Measurements from ENCODE around the gene HEATR5A.

HEATR5A gene

DNA sequence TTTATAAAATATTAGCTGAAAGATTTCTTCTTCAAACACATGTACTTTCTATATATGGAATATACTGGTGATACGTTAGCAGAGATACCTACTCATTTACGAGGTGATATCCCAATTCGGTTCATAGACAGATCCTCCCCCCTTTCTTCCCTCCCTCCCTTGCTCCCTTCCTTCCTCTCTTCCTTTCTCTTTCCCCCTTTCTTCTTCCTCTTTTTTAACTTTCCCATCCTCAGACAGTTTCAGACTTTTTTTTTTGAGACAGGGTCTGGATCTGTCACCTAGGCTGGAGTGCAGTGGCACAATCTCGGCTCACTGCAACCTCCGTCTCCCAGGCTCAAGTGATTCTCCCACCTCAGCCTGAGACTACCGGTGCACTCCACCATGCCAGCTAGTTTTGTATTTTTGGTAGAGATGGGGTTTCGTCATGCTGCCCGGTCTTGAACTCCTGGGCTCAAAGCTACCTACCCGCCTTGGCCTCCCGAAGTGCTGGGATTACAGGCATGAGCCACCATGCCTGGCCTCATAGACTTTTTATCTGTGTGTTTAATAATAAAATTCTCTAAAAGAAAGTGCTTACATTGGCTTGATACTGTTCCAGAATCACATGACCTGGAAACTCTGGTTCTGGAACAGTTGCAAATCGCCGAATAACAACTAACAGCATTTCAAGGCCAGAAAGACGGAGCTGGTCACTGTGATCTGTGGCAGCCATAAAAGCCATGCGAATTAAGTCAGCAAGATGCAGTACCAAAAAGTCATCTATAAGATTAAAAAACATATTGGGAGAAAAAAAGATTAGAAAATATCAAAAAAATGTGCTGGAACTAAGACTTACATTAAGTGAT, 99.2 kb downstream of the HEATR5A start:
- no peak overlapping the region for H2AK5ac ChIP-seq (ENCODE audit: low read depth, low read length)
- H3K4me1 ChIP-seq (ENCODE audit: control insufficient read depth in 2 of 2, insufficient read depth in 1 of 2, low read depth in 1 of 2, low read length in 2 of 2): no peaks in the 10 kb centered on the region
- no peak overlapping the region for H3K9ac ChIP-seq (ENCODE audit: low read depth, low read length, poor library complexity)
- H3K4me2 ChIP-seq (ENCODE audit: insufficient read depth, low read length, poor library complexity, severe bottlenecking): no peak overlapping the region
- H3K27me3 ChIP-seq (ENCODE audit: control insufficient read depth in 3 of 3, insufficient read depth in 3 of 3, low read depth in 1 of 3, low read length in 3 of 3): no peaks in the 10 kb centered on the region
- H3K14ac ChIP-seq (ENCODE audit: low read length): no peak overlapping the region
- H3K18ac ChIP-seq (ENCODE audit: low read length): no peak overlapping the region
- H3K9me3 ChIP-seq (replicated peaks in 1 of 2; ENCODE audit: control insufficient read depth in 2 of 2, insufficient read depth in 1 of 2, low read depth in 1 of 2, low read length in 2 of 2): no peaks in the 10 kb centered on the region
- H2BK15ac ChIP-seq (ENCODE audit: low read length): no peak overlapping the region
- no peak for DNase-seq (ENCODE audit: low spot score)
- H3K79me1 ChIP-seq (ENCODE audit: low read depth, low read length): no peaks in the 10 kb centered on the region
- H3K23ac ChIP-seq (ENCODE audit: low read depth, low read length, poor library complexity): no peak overlapping the region
- H4K8ac ChIP-seq (ENCODE audit: low read depth, low read length): no peak overlapping the region
- no CpG with 5 or more reads among the region's 14 CpGs for WGBS, 2 donors (ENCODE audit: extremely low coverage in 2 of 2, insufficient read length in 2 of 2, insufficient replicate concordance in 1 of 2)
- H2BK5ac ChIP-seq (ENCODE audit: low read length): no peak overlapping the region
- H3K4ac ChIP-seq (ENCODE audit: low read length): no peak overlapping the region
- no peak overlapping the region for H3K27ac ChIP-seq (replicated peaks; ENCODE audit: low read length)
- no peak overlapping the region for H3K4me3 ChIP-seq (ENCODE audit: low read length in 2 of 2)
- H4K91ac ChIP-seq (ENCODE audit: low read depth, low read length, poor library complexity): no peak overlapping the region
- no peak overlapping the region for H2BK120ac ChIP-seq (ENCODE audit: low read depth, low read length)
- H2AFZ ChIP-seq (ENCODE audit: low read length): no peak overlapping the region
- H3K36me3 ChIP-seq (replicated peaks in 1 of 2; ENCODE audit: control insufficient read depth in 2 of 2, insufficient read depth in 2 of 2, low read length in 2 of 2): peaks cover 0 to 4% of the 10 kb centered on the region in 2 donors
- no peak overlapping the region for H2BK12ac ChIP-seq (ENCODE audit: low read length)

DNA sequence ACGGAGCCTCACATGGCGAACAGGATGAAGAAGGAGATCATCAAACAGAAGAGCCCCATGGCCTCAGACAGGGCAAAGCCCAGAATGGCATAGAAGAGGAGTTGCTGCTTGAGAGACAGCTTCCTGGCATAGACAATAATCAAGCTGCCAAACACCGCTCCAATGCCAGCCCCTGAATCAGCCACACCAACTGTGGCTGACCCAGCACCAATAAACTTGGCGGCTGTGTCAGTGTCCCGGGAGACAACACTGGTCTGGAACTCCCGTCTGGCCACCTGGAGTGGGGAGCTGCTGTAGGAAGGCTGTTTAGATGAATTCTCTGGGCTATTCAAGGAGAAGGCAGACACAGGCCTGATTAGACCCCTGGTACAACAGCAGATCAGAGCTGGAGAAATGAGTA, 100.1 kb downstream of the HEATR5A start:
- no CpG with 5 or more reads among the region's 6 CpGs for WGBS, 2 donors (ENCODE audit: extremely low coverage in 2 of 2, insufficient read length in 2 of 2, insufficient replicate concordance in 1 of 2)
- H3K9ac ChIP-seq (ENCODE audit: low read depth, low read length, poor library complexity): no peak overlapping the region
- H3K27me3 ChIP-seq (ENCODE audit: control insufficient read depth in 3 of 3, insufficient read depth in 3 of 3, low read depth in 1 of 3, low read length in 3 of 3): no peaks in the 10 kb centered on the region
- H4K91ac ChIP-seq (ENCODE audit: low read depth, low read length, poor library complexity): no peak overlapping the region
- no peak overlapping the region for H4K8ac ChIP-seq (ENCODE audit: low read depth, low read length)
- H3K9me3 ChIP-seq (replicated peaks in 1 of 2; ENCODE audit: control insufficient read depth in 2 of 2, insufficient read depth in 1 of 2, low read depth in 1 of 2, low read length in 2 of 2): no peaks in the 10 kb centered on the region
- H3K4ac ChIP-seq (ENCODE audit: low read length): no peak overlapping the region
- H3K23ac ChIP-seq (ENCODE audit: low read depth, low read length, poor library complexity): no peak overlapping the region
- H3K18ac ChIP-seq (ENCODE audit: low read length): no peak overlapping the region
- peak overlapping the region in 1 of 2 donors; percentile 28 for H3K4me3 ChIP-seq (ENCODE audit: low read length in 2 of 2)
- no peak overlapping the region for H3K14ac ChIP-seq (ENCODE audit: low read length)
- H2BK5ac ChIP-seq (ENCODE audit: low read length): no peak overlapping the region
- no peak overlapping the region for H2AFZ ChIP-seq (ENCODE audit: low read length)
- H2BK15ac ChIP-seq (ENCODE audit: low read length): no peak overlapping the region
- no peak overlapping the region for H2AK5ac ChIP-seq (ENCODE audit: low read depth, low read length)
- H3K4me1 ChIP-seq (ENCODE audit: control insufficient read depth in 2 of 2, insufficient read depth in 1 of 2, low read depth in 1 of 2, low read length in 2 of 2): no peaks in the 10 kb centered on the region
- H2BK12ac ChIP-seq (ENCODE audit: low read length): no peak overlapping the region
- no peak overlapping the region for H3K4me2 ChIP-seq (ENCODE audit: insufficient read depth, low read length, poor library complexity, severe bottlenecking)
- H3K27ac ChIP-seq (replicated peaks; ENCODE audit: low read length): no peak overlapping the region
- H3K79me1 ChIP-seq (ENCODE audit: low read depth, low read length): no peaks in the 10 kb centered on the region
- DNase-seq (ENCODE audit: low spot score): no peak
- H3K36me3 ChIP-seq (replicated peaks in 1 of 2; ENCODE audit: control insufficient read depth in 2 of 2, insufficient read depth in 2 of 2, low read length in 2 of 2): peaks cover 0 to 4% of the 10 kb centered on the region in 2 donors
- H2BK120ac ChIP-seq (ENCODE audit: low read depth, low read length): no peak overlapping the region

GRCh38 chr14:31319701-31320100, 100.6 kb downstream of the HEATR5A start:
- Histone ChIP-seq H3K79me1 (ENCODE audit: low read depth, low read length) (no peaks in the 10 kb centered on the region), H3K36me3 (replicated peaks in 1 of 2; ENCODE audit: control insufficient read depth in 2 of 2, insufficient read depth in 2 of 2, low read length in 2 of 2) (peaks cover 0 to 4% of the 10 kb centered on the region in 2 donors), H2BK15ac (ENCODE audit: low read length) (no peak overlapping the region), H3K4me2 (ENCODE audit: insufficient read depth, low read length, poor library complexity, severe bottlenecking) (no peak overlapping the region), H2AFZ (ENCODE audit: low read length) (no peak overlapping the region), H4K91ac (ENCODE audit: low read depth, low read length, poor library complexity) (no peak overlapping the region), H2BK120ac (ENCODE audit: low read depth, low read length) (no peak overlapping the region), H4K8ac (ENCODE audit: low read depth, low read length) (no peak overlapping the region), H3K23ac (ENCODE audit: low read depth, low read length, poor library complexity) (no peak overlapping the region), H3K9me3 (replicated peaks in 1 of 2; ENCODE audit: control insufficient read depth in 2 of 2, insufficient read depth in 1 of 2, low read depth in 1 of 2, low read length in 2 of 2) (no peaks in the 10 kb centered on the region), H2AK5ac (ENCODE audit: low read depth, low read length) (no peak overlapping the region), H3K27me3 (ENCODE audit: control insufficient read depth in 3 of 3, insufficient read depth in 3 of 3, low read depth in 1 of 3, low read length in 3 of 3) (no peaks in the 10 kb centered on the region), H3K4me1 (ENCODE audit: control insufficient read depth in 2 of 2, insufficient read depth in 1 of 2, low read depth in 1 of 2, low read length in 2 of 2) (no peaks in the 10 kb centered on the region), H3K4me3 (ENCODE audit: low read length in 2 of 2) (no peak overlapping the region), H3K4ac (ENCODE audit: low read length) (no peak overlapping the region), H2BK5ac (ENCODE audit: low read length) (no peak overlapping the region), H3K14ac (ENCODE audit: low read length) (no peak overlapping the region), H3K18ac (ENCODE audit: low read length) (no peak overlapping the region), H2BK12ac (ENCODE audit: low read length) (no peak overlapping the region), H3K27ac (replicated peaks; ENCODE audit: low read length) (no peak overlapping the region), H3K9ac (ENCODE audit: low read depth, low read length, poor library complexity) (no peak overlapping the region)
- DNase-seq (ENCODE audit: low spot score): no peak
- WGBS, 2 donors (ENCODE audit: extremely low coverage in 2 of 2, insufficient read length in 2 of 2, insufficient replicate concordance in 1 of 2): no CpG with 5 or more reads among the region's 5 CpGs

DNA sequence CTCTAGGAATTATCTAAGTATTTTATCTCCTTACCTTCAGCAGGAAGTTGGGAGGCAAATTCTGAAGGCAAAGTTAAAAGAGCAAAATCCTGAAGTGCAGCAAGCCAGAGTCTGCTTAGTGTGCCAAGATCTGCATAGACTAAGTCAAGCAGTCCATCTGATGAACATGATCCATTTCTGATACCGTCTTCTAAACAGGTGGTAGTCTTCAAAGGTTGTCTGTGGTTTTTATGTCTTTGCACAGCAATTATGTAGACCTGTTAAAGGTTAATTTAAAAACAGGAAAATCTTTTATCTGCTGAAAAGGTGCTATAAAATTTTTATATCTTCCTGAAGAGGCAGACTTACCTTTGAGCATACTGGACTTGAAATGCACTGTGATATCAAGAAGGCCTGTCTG, 107.4 kb downstream of the HEATR5A start:
- no peaks in the 10 kb centered on the region for H3K79me1 ChIP-seq (ENCODE audit: low read depth, low read length)
- no CpG with 5 or more reads among the region's 1 CpG for WGBS, 2 donors (ENCODE audit: extremely low coverage in 2 of 2, insufficient read length in 2 of 2, insufficient replicate concordance in 1 of 2)
- no peak for DNase-seq (ENCODE audit: low spot score)
- H2AK5ac ChIP-seq (ENCODE audit: low read depth, low read length): no peak overlapping the region
- H2BK120ac ChIP-seq (ENCODE audit: low read depth, low read length): no peak overlapping the region
- no peaks in the 10 kb centered on the region for H3K9me3 ChIP-seq (replicated peaks in 1 of 2; ENCODE audit: control insufficient read depth in 2 of 2, insufficient read depth in 1 of 2, low read depth in 1 of 2, low read length in 2 of 2)
- H3K9ac ChIP-seq (ENCODE audit: low read depth, low read length, poor library complexity): no peak overlapping the region
- H3K27me3 ChIP-seq (ENCODE audit: control insufficient read depth in 3 of 3, insufficient read depth in 3 of 3, low read depth in 1 of 3, low read length in 3 of 3): no peaks in the 10 kb centered on the region
- H3K4ac ChIP-seq (ENCODE audit: low read length): no peak overlapping the region
- H4K8ac ChIP-seq (ENCODE audit: low read depth, low read length): no peak overlapping the region
- H3K4me1 ChIP-seq (ENCODE audit: control insufficient read depth in 2 of 2, insufficient read depth in 1 of 2, low read depth in 1 of 2, low read length in 2 of 2): no peaks in the 10 kb centered on the region
- peaks cover 4 to 13% of the 10 kb centered on the region in 2 donors for H3K36me3 ChIP-seq (replicated peaks in 1 of 2; ENCODE audit: control insufficient read depth in 2 of 2, insufficient read depth in 2 of 2, low read length in 2 of 2)
- H4K91ac ChIP-seq (ENCODE audit: low read depth, low read length, poor library complexity): no peak overlapping the region
- H3K27ac ChIP-seq (replicated peaks; ENCODE audit: low read length): no peak overlapping the region
- H3K23ac ChIP-seq (ENCODE audit: low read depth, low read length, poor library complexity): no peak overlapping the region
- no peak overlapping the region for H3K4me2 ChIP-seq (ENCODE audit: insufficient read depth, low read length, poor library complexity, severe bottlenecking)
- no peak overlapping the region for H2AFZ ChIP-seq (ENCODE audit: low read length)
- H3K14ac ChIP-seq (ENCODE audit: low read length): no peak overlapping the region
- H3K18ac ChIP-seq (ENCODE audit: low read length): no peak overlapping the region
- H2BK15ac ChIP-seq (ENCODE audit: low read length): no peak overlapping the region
- H2BK5ac ChIP-seq (ENCODE audit: low read length): no peak overlapping the region
- H2BK12ac ChIP-seq (ENCODE audit: low read length): no peak overlapping the region
- H3K4me3 ChIP-seq (ENCODE audit: low read length in 2 of 2): no peak overlapping the region

Data from neuronal stem cell (in vitro differentiated cells).